GM13976 (cell line): Measurements from ENCODE around the gene ARHGAP45.

Experiments
- DNase-seq: peaks from one replicate; pipeline ENCODE4 v3.0.0; 2012; ENCODE audit warnings: low spot score
- CTCF ChIP-seq: IDR thresholded peaks from 2 replicates; pipeline ENCODE4 v1.5.1; 2012; ENCODE audit warnings: borderline replicate concordance, mild to moderate bottlenecking; ENCODE audit not compliant: insufficient read depth; ENCODE audit errors: extremely low read depth, missing control alignments, control extremely low read depth
- in situ Hi-C: fragments of 300-500 bp; cut with MboI; formaldehyde crosslinking; loops from one replicate; pipeline ENCODE4 v1.12.0; 2022; ENCODE audit warnings: low sequenced_read_pairs, mixed read lengths, inconsistent platforms; ENCODE audit not compliant: unreplicated experiment

The ARHGAP45 gene

GRCh38 chr19:1089891-1090290 lies 22.9 kb downstream of the ARHGAP45 start:
- no peak for DNase-seq
- in situ Hi-C loops: no loop called here
- TF ChIP-seq CTCF: no peak

- TF ChIP-seq CTCF: no peak
- in situ Hi-C loops: no loop called here
- DNase-seq: no peak
These were observed 24.0 kb downstream of the ARHGAP45 start for GRCh38 chr19:1090731-1091543.

GRCh38 chr19:1091544-1092175 lies 24.7 kb downstream of the ARHGAP45 start:
- in situ Hi-C loops: no loop called here
- no peak for TF ChIP-seq CTCF
- DNase-seq: no peak

- in situ Hi-C loops: no loop called here
- no peak for TF ChIP-seq CTCF
- DNase-seq: no peak
These were observed 26.4 kb downstream of the ARHGAP45 start for GRCh38 chr19:1093330-1093729.

GRCh38 chr19:1093811-1094553 lies 27.0 kb downstream of the ARHGAP45 start:
- TF ChIP-seq CTCF: no peak
- DNase-seq: no peak
- in situ Hi-C loops: no loop called here

- TF ChIP-seq CTCF: no peak
- in situ Hi-C loops: no loop called here
- no peak for DNase-seq
These were observed 27.6 kb downstream of the ARHGAP45 start for GRCh38 chr19:1094655-1094977.
